Activated naive CD4-positive, alpha-beta T cell treated with Interleukin-2 at 50 U/mL for 16 hours (primary cell): ENCODE results near the gene CDKN2D.
A peak's percentile ranks its signal among the peaks of the same experiment; 100 is the strongest.
"Not testable (repeated sequence)": the region's sequence is repeated elsewhere in the genome, so short reads cannot be mapped to it uniquely, and the experiment has no call there.

ENCODE experiments used
- DNase-seq: peaks from one replicate; pipeline ENCODE4 v3.0.0-alpha.2; 2020

Gene CDKN2D

DNA sequence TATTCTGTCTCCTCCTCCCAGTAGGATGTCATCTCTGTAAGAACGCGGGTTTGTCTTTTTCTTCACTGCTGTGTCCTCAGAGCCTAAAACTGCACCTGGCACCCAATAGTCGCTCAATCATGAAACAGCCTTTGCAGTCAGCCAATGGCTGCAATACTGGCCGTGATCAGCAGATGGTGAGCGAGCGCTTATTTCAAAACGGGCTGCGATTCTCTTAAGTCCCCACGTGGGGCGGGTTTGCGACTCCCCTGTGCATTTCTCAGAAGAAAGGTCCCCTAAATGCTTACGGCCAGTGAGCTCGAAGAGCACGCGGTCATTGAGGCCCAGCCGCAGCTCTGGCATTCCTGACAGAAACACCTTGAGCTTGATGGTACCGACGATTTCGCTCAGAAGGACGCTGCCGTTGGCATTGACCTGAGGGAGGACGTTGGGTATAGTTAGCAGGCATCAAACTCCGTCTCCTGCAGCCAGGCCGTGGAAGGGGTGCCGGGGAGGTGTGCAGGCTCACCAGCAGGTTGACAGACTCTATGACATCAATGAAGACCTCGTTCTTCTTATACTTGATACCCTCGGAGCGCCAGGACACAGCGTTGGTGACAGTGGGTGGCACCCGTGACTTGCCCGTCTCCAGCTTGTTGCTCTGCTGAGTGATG is 12.3 kb upstream of the CDKN2D start:
- DNase-seq: peak; percentile 91

DNA sequence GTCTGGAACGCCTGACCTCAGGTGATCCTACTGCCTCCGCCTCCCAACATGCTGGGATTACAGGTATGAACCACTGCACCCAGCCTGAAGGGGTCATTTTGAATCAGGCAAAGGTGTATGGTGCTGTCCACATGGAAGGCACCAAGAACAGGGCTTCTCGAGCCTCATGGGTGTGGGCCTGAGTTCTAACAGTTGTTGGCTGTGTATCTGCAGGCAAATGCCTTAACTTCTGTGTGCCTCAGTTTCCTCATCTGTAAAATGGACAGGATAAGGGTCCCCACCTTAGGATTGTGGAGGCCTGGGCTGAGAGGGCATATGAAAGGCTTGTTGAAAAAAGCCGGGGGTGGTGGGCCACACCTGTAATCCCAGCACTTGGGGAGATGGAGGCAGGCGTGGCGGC is 9.2 kb upstream of the CDKN2D start:
- DNase-seq: no peak

DNA sequence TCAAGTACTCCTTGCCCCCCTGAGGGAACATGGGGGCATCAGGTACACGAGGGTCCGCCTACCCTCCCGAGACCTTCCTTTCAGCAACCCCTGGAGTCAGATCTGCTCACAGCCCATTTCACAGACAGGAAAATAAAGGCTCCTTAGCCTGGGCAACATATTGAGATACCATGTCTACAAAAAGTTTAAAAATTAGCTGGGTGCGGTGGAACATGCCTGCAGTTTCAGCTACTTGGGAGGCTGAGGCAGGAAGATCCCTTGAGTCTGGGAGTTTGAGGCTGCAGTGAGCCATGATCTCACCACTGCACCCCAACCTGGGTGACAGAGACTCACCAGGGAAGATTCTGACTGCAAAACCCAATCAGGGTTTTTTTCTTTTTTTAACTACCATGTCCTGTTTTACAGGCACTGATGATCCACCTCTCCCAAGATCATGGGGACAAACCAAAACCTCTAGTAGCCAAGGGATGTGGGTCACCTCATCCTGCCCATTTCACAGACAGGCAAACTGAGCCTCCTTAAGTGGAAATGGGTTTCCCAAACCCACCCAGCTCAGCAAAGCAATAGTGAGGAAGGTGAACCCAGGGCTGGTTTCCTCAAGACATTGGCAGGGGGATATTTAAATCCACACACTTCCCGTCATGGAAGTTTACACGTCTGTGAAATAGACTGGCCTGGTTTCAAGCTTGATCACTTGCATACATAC is 6.4 kb upstream of the CDKN2D start:
- DNase-seq: no peak

DNA sequence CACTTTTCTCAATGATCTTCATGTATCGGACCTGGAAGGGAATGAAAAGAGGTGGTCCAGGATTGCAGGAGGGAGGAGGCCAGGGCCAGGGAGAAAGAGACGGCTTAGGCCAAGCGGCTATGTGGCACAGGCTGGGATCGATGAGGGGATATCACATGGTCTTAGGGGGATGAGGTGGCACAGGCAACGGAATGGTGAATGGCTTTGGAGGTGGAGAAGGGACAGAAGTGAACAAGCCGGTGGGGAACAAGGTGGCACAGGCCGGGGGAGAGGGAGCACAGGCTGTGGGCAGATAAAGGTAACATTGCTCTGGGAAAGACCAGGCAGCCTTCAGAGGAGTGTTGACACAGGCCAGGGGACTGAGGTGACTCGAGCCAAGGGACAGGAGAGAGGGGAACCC is 5.7 kb upstream of the CDKN2D start:
- DNase-seq: no peak

DNA sequence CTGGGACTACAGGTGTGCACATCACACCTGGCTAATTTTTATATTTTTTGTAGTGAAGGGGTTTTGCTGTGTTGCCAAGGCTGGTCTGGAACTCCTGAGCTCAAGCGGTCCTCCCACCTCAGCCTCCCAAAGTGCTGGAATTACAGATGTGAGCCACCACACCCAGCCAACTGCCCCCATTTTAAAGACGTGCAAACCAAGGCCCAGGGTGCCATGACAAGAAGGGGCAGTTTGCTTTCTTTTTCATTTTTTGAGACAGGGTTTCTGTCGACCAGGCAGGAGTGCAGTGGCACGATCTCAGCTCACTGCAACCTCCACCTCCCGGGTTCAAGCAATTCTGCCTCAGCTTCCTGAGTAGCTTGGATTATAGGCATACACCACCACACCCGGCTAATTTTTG is 5.0 kb upstream of the CDKN2D start:
- not testable (repeated sequence) for DNase-seq

DNA sequence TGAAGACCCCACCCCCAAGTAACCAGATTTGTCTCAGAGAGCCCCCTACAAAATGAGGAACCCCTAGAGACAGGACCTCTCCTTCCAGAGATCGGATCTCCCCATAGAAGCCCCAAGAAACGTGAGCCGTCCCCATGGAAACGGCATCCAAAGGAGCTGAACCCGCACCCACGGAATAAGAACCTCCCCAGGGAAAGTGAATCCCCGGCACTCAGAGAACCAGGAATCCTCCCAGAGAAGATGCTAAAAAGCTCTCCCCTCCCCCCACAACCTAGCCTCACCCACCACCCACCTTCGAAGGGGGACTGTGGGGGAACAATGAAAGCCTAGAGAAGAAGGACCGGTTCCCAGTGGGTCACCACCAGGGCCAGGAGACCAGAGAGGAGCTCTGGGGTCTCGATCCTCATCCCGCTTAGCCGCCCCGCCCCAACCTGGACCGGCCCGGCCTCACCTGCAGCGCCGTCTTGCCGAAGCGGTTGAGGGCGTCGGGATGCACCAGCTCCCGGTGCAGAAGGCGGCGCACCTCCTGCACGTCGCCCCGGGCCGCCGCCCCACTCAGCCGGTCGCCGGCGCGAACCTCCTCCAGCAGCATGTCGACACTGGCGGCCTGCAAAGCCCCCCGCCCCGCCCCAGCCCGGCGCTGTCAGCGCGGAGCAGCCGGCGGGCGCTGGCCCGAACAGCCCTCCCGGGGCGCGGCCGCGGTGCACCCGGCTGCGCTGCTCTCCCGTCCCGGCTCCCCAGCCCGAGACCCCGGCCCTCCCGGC is 535 bp downstream of the CDKN2D start:
- DNase-seq: peak; percentile 60

DNA sequence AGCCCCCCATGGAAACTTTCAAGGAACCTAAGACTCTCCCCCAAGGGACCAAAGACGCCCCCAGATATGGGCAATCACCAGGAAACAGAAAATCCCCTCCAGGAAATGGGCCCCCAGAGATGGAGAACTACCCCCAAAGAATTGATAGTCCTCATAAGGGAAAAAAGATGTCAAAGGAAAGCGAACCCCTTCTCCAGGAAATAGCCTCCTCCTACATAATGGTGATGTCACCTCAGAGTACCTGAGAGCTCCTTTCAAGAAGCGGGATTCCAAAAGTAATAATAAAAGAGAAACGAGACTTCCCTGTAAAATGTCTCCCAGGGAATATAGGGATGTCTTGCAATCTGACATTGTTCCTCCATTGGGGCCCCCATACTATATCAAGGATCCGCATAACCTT is 1.1 kb downstream of the CDKN2D start:
- no peak for DNase-seq

DNA sequence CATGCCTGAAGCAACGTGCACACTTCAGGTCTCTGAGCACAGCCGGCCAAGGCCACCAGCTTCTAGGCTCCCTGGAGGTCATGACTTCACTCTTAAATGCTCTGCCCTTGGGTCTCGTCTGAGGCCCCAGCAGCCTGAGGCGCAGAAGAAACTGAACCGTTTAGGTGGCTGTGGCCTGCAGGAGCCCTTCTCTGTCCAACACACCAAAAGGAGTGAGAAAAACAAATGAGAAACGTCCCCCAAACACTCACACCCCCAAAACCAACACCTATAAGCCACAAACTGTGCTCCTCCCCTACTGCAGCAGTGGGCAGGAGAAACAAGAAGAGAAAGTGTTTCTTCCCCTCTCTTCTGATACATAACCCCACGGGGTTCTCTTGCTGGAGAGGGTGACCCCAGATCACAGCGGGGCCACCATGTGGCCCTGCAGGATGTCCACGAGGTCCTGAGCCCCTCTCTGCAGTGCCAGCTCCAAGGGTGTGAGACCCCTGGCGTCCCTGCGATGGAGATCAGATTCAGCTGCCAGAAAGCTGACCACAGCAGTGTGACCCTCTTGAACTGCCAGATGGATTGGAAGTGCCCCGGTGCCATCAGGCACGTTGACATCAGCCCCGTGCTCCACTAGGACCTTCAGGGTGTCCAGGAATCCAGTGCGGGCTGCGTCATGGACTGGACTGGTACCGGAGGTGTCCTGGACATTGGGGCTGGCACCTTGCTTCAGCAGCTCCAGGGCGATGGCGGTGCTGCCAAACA is 1.9 kb downstream of the CDKN2D start:
- peak; percentile 50 for DNase-seq

DNA sequence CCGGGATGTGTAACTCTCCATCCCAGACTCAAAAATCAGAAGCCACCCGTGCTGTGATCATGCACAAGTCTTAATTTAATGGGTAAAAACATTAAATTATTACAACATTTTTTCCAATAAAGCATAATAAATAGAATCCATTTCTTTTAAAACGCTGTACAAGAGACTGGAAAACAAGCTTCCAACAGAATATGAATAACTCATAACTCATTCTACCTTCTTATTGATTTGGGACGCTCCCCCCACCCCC is 2.4 kb downstream of the CDKN2D start:
- no peak for DNase-seq

DNA sequence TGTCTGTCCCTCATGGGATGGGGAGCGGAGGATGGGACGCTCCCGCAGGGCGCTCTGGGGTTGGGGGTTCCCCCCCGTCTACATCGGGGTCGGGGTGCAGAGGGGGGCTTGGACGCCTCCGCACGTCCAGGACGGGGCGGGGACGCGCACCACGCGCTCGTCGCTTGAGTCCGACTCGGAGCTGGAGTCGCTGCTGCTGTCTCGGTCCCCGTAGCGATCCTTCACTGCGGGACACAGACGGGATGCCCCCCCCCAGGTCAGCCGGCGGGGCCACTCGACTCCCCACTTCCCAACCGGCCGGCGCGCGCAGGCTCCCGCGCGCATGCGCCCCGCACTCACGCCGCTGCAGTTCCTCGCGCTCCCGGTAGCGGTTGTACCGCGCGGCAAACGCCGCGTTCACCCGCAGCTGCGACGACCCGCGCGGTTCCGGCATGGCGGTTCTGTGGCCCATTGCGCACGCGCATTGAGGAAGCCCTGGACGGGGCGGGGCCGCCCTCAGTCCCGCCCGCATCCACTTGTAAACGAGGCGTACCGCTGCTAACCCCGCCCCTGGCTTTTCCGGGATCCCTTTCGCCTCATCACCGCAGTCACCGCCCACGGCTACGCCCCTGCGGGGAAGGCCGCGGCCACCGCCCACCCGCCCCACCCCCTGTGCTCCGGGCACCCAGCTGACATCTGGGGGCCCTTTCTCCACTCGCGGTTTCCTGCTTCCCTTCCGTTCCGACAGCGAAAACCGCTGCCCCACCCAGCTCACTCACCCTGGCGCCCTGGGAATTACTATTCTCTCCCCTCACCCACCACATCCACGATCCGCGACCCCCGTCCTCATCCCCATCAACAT is 3.0 kb downstream of the CDKN2D start, which contains the start of gene KRI1:
KRI1 (minus strand) TSS at position 444 of the 841 bp plus-strand sequence; CDS start at position 433, 11 bp downstream.
- peak; percentile 97 for DNase-seq

DNA sequence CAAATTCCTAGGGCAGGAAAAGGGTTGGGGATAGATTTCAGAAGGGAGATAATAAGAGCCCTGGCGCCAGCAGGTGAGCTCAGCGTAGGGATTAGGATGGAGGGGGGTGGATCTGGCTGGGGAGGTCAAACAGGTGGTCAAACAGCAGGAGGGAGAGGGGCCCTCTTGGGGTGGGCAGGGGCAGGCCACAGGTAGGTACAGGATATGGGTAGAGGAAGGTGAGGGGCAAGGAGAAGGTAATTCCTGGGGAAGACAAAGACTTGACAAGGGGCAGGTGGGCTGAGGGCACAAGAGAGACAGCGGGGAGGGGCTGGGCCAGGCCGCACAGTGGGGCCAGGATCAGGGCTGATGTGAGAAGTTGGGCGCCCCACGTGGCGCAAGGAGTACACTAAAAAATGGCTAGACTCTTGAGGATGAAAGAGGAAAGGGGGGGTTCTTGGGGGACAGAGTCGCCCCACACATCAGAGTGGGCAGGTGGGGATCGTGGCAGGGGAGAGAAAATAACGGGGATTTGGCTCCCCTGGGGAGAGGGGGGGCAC is 3.7 kb downstream of the CDKN2D start:
- DNase-seq: peak; percentile 63

DNA sequence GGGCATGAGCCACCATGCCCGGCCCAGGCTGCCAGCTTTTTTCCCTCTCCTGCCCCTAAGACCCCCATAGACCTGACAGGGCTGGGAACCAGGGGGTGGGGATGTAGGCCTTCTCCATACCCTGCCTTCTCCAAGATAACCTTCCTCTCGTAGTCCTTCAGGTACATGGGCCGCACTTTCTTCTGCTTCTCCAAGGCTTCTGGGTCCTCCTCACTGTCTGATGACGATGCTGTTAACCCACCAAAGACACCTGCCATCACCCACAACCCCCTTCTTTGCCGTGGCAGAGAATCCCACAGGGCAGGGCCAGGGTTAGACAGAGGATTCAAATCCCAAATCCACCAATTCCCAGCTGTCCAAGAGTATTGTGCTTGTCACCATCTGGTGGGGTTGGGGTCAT is 6.2 kb downstream of the CDKN2D start:
- DNase-seq: no peak

DNA sequence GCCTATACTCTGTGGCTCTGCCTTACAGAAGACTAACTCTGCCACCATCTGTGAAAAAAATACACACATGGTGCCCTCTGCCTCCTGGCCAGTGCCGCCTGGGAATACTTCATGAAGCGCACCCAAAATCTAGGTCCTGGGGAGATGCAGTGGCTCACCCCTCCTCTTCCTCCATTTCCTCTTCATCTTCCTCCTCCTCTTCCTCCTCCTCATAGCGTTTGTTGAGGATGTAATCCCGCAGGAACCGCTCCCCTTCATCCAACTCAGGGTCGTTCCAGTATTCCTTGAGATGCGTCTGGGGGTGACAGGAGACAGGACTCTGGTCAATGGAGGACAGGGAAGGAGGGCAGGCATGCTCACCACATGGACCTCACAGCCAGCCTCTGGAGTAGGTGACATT is 8.6 kb downstream of the CDKN2D start:
- no peak for DNase-seq

DNA sequence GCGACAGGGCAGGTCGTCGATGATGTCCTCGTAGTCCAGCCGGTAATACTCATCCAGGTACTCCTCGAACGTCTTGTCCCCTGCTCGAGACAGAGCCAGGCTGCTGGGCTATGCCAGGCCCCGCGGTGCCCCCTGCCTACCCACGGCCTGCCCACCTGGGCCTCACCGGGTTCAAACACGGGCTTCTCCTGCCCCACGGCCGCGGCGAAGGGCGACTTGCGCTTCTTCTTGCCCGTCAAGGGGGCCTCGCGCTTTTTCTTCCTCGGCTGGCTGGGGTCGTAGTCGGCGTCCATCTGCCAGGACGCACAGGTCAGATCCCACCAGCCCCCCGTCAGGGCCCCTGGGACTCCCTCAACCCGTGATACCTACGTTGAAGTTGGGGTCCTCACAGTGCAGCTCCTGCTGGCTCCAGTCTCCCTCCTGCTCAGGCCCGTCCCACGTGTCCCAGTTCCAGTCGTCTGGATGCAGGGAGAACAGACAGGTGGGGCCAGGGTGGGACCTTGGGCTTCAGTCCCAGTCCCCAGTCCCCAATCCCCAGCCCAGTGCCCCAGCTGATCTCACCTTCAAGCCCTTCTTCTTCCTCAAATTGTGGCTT is 11.1 kb downstream of the CDKN2D start:
- DNase-seq: no peak

DNA sequence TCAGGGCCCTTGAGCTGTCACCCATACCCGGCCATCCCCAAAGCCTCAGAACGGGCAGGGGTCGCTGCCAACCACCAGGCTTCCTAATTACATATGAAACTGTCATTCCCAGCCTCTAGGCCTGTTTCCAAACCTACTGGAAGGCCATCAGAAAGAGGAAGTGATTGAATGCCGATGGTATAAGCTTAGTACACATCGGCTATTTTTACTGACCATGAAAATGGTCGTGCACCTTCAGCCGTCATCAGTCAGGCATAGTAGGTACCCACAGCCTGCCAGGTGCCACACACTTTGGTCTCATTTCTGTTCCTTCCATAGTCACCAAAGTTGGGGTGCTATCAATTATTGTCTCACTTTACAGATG is 13.2 kb downstream of the CDKN2D start:
- DNase-seq: no peak

DNA sequence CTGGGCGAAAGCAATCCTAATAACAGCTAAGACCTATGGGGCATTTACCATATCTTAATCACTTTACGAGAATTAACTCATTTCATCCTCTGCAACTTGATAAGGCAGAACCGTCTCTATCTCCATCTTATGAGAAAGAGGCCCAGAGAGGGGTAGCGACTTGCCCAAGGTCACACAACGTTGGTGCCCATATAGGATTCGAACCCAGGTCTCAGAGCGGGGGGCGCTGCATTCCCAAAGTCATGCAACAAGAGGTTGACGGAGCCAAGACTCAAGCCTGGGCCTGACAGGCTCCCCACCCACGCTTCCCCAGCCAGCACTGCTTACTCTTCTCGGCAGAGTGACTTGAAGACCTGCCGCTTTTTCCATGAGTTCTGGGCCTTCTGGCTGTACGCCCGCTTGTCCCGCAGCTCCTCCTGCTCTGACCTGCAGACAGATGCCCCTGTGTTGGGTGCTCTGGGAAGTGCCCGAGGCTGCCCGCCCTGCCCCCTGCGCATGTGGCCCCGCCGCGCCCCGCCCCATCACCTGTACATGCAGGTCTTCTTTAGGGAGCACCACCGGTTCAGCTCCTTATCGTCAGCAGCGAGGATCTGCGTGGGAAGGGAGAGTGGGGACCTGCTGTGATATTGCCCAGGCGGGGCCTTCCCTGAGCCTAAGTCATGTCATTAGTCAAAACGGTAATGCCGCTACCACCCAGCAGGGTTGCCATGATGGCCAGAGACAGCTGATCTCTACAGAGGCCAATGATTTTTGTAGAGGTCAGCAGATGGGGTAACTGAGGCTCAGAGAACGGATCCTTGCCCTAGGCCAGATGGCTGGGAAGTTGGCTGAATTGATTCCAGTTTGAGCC is 13.8 kb downstream of the CDKN2D start:
- DNase-seq: no peak

DNA sequence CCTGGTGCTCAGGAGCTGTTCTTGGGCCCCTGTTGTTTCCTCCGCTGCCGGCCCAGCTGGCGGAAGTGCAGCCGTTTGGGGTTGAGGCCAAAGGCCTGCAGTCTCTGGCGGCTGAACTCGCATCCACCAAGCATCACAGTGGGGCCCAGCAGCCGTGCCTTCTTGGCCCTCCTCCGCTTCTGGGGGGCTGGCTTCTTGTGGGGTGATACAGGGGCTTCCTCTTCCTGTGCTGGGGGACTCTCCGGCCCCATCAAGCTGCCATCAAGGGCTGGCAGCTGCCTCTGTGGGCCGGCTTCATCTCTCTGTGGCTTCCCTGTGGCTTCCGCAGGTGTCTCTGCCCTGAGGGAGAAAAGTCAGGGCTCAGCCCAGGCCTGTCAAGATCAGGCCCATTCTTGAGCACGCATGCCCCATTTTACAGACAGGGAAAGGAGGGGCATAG is 14.8 kb downstream of the CDKN2D start:
- DNase-seq: peak; percentile 31

DNA sequence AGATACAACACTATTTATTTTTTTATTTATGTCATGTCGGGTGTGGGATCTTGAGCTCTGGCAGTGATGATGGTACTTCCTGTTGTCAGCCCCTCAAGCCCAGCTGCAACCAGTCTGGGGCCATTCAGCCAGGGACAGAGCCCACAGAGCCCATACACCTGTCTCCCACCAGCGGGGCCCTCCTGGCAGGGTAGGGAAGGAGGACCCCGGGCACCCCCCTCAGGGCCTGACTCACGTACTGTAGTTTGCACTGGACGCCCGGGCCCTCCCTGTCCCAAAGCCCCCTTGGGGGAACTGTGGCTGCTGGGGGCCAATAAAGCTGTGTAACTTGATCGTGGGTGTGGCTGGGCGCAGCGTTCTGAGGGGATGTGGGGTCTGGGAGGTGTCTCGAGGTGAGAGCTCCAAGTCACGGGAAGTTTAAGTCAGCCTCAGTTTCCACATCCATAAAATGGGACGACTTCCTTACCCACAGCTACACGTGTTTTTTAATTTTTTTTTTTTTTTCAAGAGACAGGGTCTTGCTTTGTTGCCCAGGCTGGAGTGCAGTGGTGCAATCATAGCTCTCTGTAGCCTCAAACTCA is 15.6 kb downstream of the CDKN2D start:
- DNase-seq: no peak

DNA sequence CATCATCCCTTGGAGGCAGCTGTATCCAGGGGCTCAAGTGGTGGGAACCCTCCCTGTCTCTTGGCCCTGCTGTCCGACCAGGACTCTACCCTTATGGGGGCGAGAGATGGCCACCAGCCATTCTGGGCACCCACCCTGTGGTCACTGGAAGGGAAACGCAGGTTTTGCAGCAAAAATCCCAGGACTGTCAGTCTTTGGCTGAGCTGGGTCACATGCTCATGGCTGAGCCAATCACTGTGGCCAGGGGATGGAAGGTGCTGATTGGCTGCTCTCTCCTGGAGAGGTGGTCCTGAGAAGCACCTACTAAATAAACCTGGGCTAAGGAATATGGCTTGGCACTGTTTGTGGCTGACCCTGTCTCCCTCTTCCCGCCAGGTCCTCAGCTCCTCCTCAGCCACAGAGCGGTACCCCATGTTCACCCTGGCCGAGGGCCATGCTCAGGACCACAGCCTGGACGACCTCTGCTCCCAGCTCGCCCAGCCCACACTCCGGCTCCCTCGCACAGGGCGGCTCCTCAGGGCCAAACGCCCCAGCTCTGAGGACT is 16.2 kb downstream of the CDKN2D start:
- DNase-seq: peak; percentile 19

DNA sequence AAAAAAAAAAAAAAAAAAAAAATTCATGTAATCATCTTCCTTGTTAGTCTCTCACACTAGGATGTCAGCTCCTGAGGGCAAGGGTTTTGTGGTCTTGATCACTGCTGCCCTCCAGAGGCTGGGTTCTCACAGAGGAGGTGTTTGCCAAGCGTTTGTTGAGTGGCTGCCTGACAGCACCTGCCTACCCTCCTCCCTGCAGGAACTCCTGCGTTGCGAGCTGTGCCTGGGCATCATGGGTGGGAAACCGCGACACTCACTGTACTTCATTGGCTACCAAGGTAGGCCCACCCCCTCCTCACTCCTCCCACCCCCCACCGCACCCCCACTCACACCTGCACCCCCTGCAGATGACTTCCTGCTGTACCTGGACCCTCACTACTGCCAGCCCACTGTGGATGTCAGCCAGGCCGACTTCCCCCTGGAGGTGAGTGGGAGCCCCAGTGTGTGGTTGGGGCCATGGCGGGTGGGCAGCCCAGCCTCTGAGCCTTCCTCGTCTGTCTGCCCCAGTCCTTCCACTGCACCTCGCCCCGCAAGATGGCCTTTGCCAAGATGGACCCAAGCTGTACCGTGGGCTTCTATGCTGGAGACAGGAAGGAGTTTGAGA is 17.0 kb downstream of the CDKN2D start:
- DNase-seq: peak; percentile 37
